IPS DF 6.9 (cell line): ENCODE measurements around the gene GMPPB.

Experiments used
- DNase-seq: peaks from one replicate; pipeline ENCODE4 v3.0.0-alpha.2; 2013; ENCODE audit warnings: low read depth, low spot score
- H3K27ac ChIP-seq: one replicate; pipeline ENCODE4 v1.5.1; 2013; ENCODE audit warnings: low read length, control low read depth
- H3K27me3 ChIP-seq: 2 replicates; pipeline ENCODE4 v1.6.1; 2013; ENCODE audit warnings: mild to moderate bottlenecking, low read length; ENCODE audit not compliant: control insufficient read depth, insufficient read depth
- H3K36me3 ChIP-seq: 2 replicates; pipeline ENCODE4 v1.6.1; 2013; ENCODE audit warnings: low read length; ENCODE audit not compliant: control insufficient read depth, insufficient read depth
- H3K4me1 ChIP-seq: 2 replicates; pipeline ENCODE4 v1.6.1; 2013; ENCODE audit warnings: low read length; ENCODE audit not compliant: control insufficient read depth, insufficient read depth
- H3K4me3 ChIP-seq: 2 replicates; pipeline ENCODE4 v1.5.1; 2013; ENCODE audit warnings: mild to moderate bottlenecking, low read length
- H3K9me3 ChIP-seq: 2 replicates; pipeline ENCODE4 v1.6.1; 2013; ENCODE audit warnings: low read length, inconsistent platforms; ENCODE audit not compliant: control insufficient read depth, insufficient read depth
- WGBS: extraction: QIAGEN DNeasy Blood & Tissue Kit; methylation state at CpG from one replicate; pipeline ENCODE4 v1.1.7; 2013; ENCODE audit warnings: mixed read lengths, missing lambda C conversion rate; ENCODE audit not compliant: insufficient read length, insufficient coverage; 5-methylcytosine and 5-hydroxymethylcytosine counted together

The GMPPB gene

DNA sequence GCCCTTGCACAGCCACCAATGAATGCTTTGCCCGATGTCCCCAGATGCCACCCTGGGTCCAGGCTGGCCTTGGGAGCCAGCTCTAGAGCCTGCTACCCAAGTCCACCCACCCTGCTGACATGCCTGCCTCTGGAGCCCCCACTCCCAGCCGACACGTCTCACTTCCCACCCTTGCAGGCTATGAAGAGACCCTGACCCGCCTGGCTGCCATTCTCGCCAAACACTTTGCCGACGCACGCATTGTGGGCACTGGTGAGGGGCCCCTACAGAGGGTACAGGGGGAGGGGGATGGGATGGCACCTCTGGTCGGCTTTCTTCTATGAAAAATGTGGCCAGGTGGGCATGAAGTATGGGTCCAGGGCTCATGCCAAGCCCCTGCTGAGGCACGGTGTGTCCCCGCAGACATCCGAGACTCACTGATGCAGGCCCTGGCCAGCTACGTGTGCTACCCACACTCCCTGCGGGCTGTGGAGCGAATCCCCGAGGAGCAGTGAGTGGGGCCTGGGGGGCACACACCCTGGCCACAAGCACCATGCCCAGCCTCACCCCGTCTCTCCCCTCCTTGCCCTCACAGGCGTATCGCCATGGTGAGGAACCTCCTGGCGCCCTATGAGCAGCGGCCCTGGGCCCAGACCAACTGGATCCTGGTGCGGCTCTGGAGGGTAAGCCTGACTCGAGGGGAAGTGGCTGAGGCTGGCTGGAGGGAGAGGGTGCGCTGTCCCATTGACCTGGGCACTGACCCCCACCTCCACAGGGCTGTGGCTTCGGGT lies 10.2 kb downstream of the GMPPB start:
- Histone ChIP-seq H3K27ac (no peak overlapping the region), H3K4me1 (peaks cover 5% of the 10 kb centered on the region), H3K4me3 (no peak overlapping the region), H3K9me3 (no peaks in the 10 kb centered on the region), H3K36me3 (peaks cover 8% of the 10 kb centered on the region), H3K27me3 (no peaks in the 10 kb centered on the region)
- no peak for DNase-seq
- no CpG with 5 or more reads among the region's 25 CpGs for WGBS

GRCh38 chr3:49712631-49713317 lies 11.0 kb downstream of the GMPPB start:
- Histone ChIP-seq H3K4me1 (no peaks in the 10 kb centered on the region), H3K9me3 (no peaks in the 10 kb centered on the region), H3K27me3 (no peaks in the 10 kb centered on the region), H3K27ac (no peak overlapping the region), H3K4me3 (no peak overlapping the region), H3K36me3 (peaks cover 5% of the 10 kb centered on the region; the same call in 1 of the 2 replicates)
- DNase-seq = no peak
- no CpG with 5 or more reads among the region's 7 CpGs for WGBS

- no peak overlapping the region for H3K4me3 ChIP-seq
- WGBS = no CpG with 5 or more reads among the region's 11 CpGs
- DNase-seq = no peak
- H3K27me3 ChIP-seq = no peaks in the 10 kb centered on the region
- H3K36me3 ChIP-seq = peaks cover 5% of the 10 kb centered on the region; the same call in 1 of the 2 replicates
- H3K4me1 ChIP-seq = no peaks in the 10 kb centered on the region
- no peaks in the 10 kb centered on the region for H3K9me3 ChIP-seq
- H3K27ac ChIP-seq = no peak overlapping the region
Observed at GRCh38 chr3:49712166-49712565, 11.6 kb downstream of the GMPPB start.

DNA sequence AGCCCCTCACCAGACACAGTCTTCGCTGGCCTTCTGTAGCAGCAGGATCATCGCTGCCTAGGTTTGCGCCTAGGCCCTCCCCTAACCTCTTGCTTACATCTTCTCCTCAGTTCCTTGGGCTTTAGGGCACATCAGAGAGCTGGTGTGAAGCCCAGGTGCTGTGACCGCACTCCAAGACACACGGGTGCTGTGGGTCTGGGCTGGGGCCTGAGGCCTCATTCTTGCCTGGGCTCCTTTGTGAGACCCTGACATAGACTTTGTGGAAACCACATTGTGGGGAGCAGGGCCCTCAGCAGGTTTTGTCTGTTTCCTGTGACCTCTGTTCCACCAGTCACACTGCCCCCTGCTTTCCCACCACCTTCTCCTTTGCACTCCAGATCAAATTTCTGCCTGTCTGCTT lies 12.3 kb downstream of the GMPPB start:
- no peaks in the 10 kb centered on the region for H3K4me1 ChIP-seq
- no peaks in the 10 kb centered on the region for H3K27me3 ChIP-seq
- no peaks in the 10 kb centered on the region for H3K9me3 ChIP-seq
- no CpG with 5 or more reads among the region's 5 CpGs for WGBS
- peaks cover 5% of the 10 kb centered on the region; the same call in 1 of the 2 replicates for H3K36me3 ChIP-seq
- H3K4me3 ChIP-seq = no peak overlapping the region
- no peak overlapping the region for H3K27ac ChIP-seq
- DNase-seq = no peak

DNA sequence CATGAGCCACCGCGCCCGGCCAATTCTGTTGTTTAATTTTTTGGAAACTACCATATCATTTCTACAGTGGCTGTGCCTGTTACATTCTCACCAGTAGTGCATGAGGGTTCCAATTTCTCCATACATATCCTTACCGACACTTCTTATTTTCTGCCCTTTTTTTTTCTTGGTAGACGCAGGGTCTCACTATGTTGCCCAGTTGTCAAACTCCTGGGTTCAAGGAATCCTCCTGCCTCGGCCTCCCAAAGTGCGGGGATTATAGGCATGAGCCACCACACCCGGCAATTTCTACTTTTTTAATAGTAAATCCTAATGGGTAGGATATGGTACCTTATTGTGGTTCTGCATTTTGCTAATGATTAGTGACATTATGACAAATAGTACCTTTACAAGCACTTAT lies 13.9 kb downstream of the GMPPB start:
- H3K27me3 ChIP-seq = no peaks in the 10 kb centered on the region
- DNase-seq = no peak
- no CpG with 5 or more reads among the region's 8 CpGs for WGBS
- 0 out of 2 replicates have a peak, but pooled peaks cover 2% of the 10 kb centered on the region for H3K36me3 ChIP-seq
- H3K4me1 ChIP-seq = no peaks in the 10 kb centered on the region
- no peak overlapping the region for H3K27ac ChIP-seq
- H3K9me3 ChIP-seq = no peaks in the 10 kb centered on the region
- H3K4me3 ChIP-seq = no peak overlapping the region

- Histone ChIP-seq H3K36me3 (peaks cover 13% of the 10 kb centered on the region), H3K4me1 (no peaks in the 10 kb centered on the region), H3K9me3 (no peaks in the 10 kb centered on the region), H3K4me3 (no peak overlapping the region), H3K27me3 (no peaks in the 10 kb centered on the region), H3K27ac (no peak overlapping the region)
- no peak for DNase-seq
- no CpG with 5 or more reads among the region's 4 CpGs for WGBS
Observed at GRCh38 chr3:49707113-49707480, 16.7 kb downstream of the GMPPB start.

GRCh38 chr3:49706456-49707112 lies 17.2 kb downstream of the GMPPB start:
- DNase-seq = no peak
- Histone ChIP-seq H3K9me3 (no peaks in the 10 kb centered on the region), H3K4me1 (no peaks in the 10 kb centered on the region), H3K27me3 (no peaks in the 10 kb centered on the region), H3K36me3 (peaks cover 13% of the 10 kb centered on the region), H3K27ac (no peak overlapping the region), H3K4me3 (no peak overlapping the region)
- no CpG with 5 or more reads among the region's 9 CpGs for WGBS

GRCh38 chr3:49705390-49705960 lies 18.3 kb downstream of the GMPPB start:
- Histone ChIP-seq H3K27me3 (no peaks in the 10 kb centered on the region), H3K4me3 (no peak overlapping the region), H3K36me3 (peaks cover 13% of the 10 kb centered on the region), H3K4me1 (peaks cover 2% of the 10 kb centered on the region), H3K9me3 (no peaks in the 10 kb centered on the region), H3K27ac (no peak overlapping the region)
- no CpG with 5 or more reads among the region's 17 CpGs for WGBS
- no peak for DNase-seq

DNA sequence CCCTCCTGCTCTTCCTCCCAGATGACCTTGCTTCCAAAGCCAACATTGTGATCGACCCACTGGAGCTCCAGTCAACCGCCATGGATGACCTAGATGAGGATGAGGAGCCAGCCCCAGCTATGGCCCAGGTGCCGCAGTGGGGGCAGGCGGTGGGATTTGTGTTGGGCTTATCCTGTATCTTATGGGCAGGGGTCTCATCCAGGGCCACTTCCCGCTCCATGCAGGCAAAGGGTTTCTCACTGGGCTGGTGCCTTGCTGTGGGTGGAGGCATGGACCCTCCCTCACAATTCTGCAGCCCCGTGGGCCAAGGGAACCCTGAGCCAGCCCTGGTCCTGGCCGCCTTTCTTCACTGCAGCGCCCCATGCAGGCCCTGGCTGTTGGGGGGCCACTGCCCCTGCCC lies 19.1 kb downstream of the GMPPB start:
- Histone ChIP-seq H3K27me3 (no peaks in the 10 kb centered on the region), H3K4me3 (no peak overlapping the region), H3K9me3 (no peaks in the 10 kb centered on the region), H3K4me1 (peaks cover 2% of the 10 kb centered on the region), H3K36me3 (peaks cover 19% of the 10 kb centered on the region), H3K27ac (no peak overlapping the region)
- WGBS = no CpG with 5 or more reads among the region's 8 CpGs
- no peak for DNase-seq

DNA sequence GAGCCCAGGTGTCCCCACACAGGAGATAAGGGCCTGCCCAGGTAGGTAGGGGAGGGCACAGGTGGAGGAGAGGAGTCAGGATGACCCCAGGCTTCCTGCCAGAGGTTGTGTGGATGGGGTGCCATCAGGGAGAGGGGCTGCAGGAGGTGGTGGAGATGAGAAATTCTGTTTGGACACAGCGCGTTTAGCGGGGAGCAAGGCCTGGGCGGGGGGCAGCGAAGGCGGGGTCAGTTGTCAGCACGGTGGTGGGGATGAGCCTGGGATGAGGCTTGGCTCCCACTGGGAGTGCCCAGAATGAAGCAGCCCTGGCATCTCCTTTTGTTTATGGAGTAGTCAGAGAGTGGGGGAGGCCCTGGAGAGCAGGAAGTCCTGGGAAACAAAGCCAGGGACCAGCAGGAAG lies 19.8 kb downstream of the GMPPB start:
- Histone ChIP-seq H3K36me3 (peaks cover 22% of the 10 kb centered on the region), H3K27ac (no peak overlapping the region), H3K4me3 (no peak overlapping the region), H3K4me1 (peaks cover 2% of the 10 kb centered on the region), H3K27me3 (no peaks in the 10 kb centered on the region), H3K9me3 (no peaks in the 10 kb centered on the region)
- DNase-seq = no peak
- WGBS = no CpG with 5 or more reads among the region's 7 CpGs
